Trophoblast cell (in vitro differentiated cells and primary cell): ENCODE measurements around the gene BEGAIN.
A peak's percentile ranks its signal among the peaks of the same experiment; 100 is the strongest.

Experiments used
- DNase-seq, 2 donors: peaks; one replicate each; pipeline ENCODE4 v3.0.0-alpha.2; 2016
- H2AFZ ChIP-seq: 2 replicates; pipeline ENCODE4 v1.6.1; 2013; ENCODE audit warnings: low read length, moderate library complexity, mild to moderate bottlenecking; ENCODE audit not compliant: insufficient read depth, poor library complexity
- H2AK5ac ChIP-seq: 2 replicates; pipeline ENCODE4 v1.6.1; 2013; ENCODE audit warnings: mild to moderate bottlenecking, low read length
- H2BK120ac ChIP-seq: 2 replicates; pipeline ENCODE4 v1.6.1; 2013; ENCODE audit warnings: low read length, mild to moderate bottlenecking, moderate library complexity; ENCODE audit not compliant: insufficient read depth, poor library complexity
- H2BK12ac ChIP-seq: 2 replicates; pipeline ENCODE4 v1.6.1; 2013; ENCODE audit warnings: mild to moderate bottlenecking, low read length, moderate library complexity
- H2BK5ac ChIP-seq: 2 replicates; pipeline ENCODE4 v1.6.1; 2013; ENCODE audit warnings: low read length, low read depth, moderate library complexity, mild to moderate bottlenecking; ENCODE audit not compliant: poor library complexity
- H3K14ac ChIP-seq: 2 replicates; pipeline ENCODE4 v1.6.1; 2013; ENCODE audit warnings: mild to moderate bottlenecking, low read length
- H3K18ac ChIP-seq: 2 replicates; pipeline ENCODE4 v1.6.1; 2013; ENCODE audit warnings: mild to moderate bottlenecking, low read length
- H3K23ac ChIP-seq: 2 replicates; pipeline ENCODE4 v1.6.1; 2013; ENCODE audit warnings: low read length
- H3K27ac ChIP-seq: 2 replicates; pipeline ENCODE4 v1.5.1; 2013; ENCODE audit warnings: low read depth, mild to moderate bottlenecking, inconsistent platforms, low read length, moderate library complexity
- H3K27me3 ChIP-seq: 2 replicates; pipeline ENCODE4 v1.6.1; 2013; ENCODE audit warnings: inconsistent platforms, mild to moderate bottlenecking, low read length, moderate library complexity; ENCODE audit not compliant: insufficient read depth
- H3K36me3 ChIP-seq, 2 experiments: 1 replicate in 1 of 2; 2 replicates in 1 of 2; pipeline ENCODE4 v1.6.1; 2013; ENCODE audit warnings: low read length in 2 of 2, mild to moderate bottlenecking in 2 of 2, moderate library complexity in 1 of 2; ENCODE audit not compliant: insufficient read depth in 2 of 2, control insufficient read depth in 1 of 2
- H3K4ac ChIP-seq: 2 replicates; pipeline ENCODE4 v1.6.1; 2013; ENCODE audit warnings: low read depth, mild to moderate bottlenecking, low read length, moderate library complexity
- H3K4me1 ChIP-seq, 2 experiments: 1 replicate in 1 of 2; 2 replicates in 1 of 2; pipeline ENCODE4 v1.6.1; 2013; ENCODE audit warnings: low read length in 2 of 2, mild to moderate bottlenecking in 2 of 2, moderate library complexity in 1 of 2; ENCODE audit not compliant: insufficient read depth in 2 of 2, control insufficient read depth in 1 of 2
- H3K4me2 ChIP-seq: 2 replicates; pipeline ENCODE4 v1.6.1; 2013; ENCODE audit warnings: inconsistent platforms, mild to moderate bottlenecking, low read length, moderate library complexity
- H3K4me3 ChIP-seq: 2 replicates; pipeline ENCODE4 v1.5.1; 2013; ENCODE audit warnings: mild to moderate bottlenecking, low read depth, low read length, inconsistent platforms
- H3K79me1 ChIP-seq: one replicate; pipeline ENCODE4 v1.6.1; 2013; ENCODE audit warnings: low read length
- H3K79me2 ChIP-seq: 2 replicates; pipeline ENCODE4 v1.6.1; 2013; ENCODE audit warnings: low read length, mild to moderate bottlenecking; ENCODE audit not compliant: control insufficient read depth, insufficient read depth, poor library complexity
- H3K9ac ChIP-seq: 2 replicates; pipeline ENCODE4 v1.6.1; 2013; ENCODE audit warnings: mild to moderate bottlenecking, low read length
- H3K9me3 ChIP-seq: 2 replicates; pipeline ENCODE4 v1.6.1; 2013; ENCODE audit warnings: low read depth, mild to moderate bottlenecking, control low read depth, inconsistent platforms, low read length; ENCODE audit not compliant: insufficient read depth
- H4K12ac ChIP-seq: 2 replicates; pipeline ENCODE4 v1.6.1; 2013; ENCODE audit warnings: low read depth, mild to moderate bottlenecking, low read length, moderate library complexity
- H4K8ac ChIP-seq: 2 replicates; pipeline ENCODE4 v1.6.1; 2013; ENCODE audit warnings: low read depth, mild to moderate bottlenecking, low read length, moderate library complexity
- H4K91ac ChIP-seq: one replicate; pipeline ENCODE4 v1.6.1; 2013; ENCODE audit warnings: low read depth, mild to moderate bottlenecking, low read length, moderate library complexity
- WGBS: extraction: QIAGEN DNeasy Blood & Tissue Kit; methylation state at CpG from one replicate; pipeline ENCODE4 v1.1.7; 2013; ENCODE audit warnings: missing lambda C conversion rate; ENCODE audit not compliant: insufficient read length, insufficient coverage; ENCODE audit errors: extremely low coverage; 5-methylcytosine and 5-hydroxymethylcytosine counted together

BEGAIN gene

GRCh38 chr14:100542619-100543205 is 44.5 kb downstream of the BEGAIN start:
- Histone ChIP-seq H3K23ac (no peak overlapping the region), H2BK120ac (no peak overlapping the region), H3K4ac (no peak overlapping the region), H3K18ac (no peak overlapping the region), H2AK5ac (no peak overlapping the region), H3K27me3 (no peaks in the 10 kb centered on the region), H3K4me1 (peaks cover 0 to 5% of the 10 kb centered on the region in 2 experiments), H4K8ac (no peak overlapping the region), H3K14ac (no peak overlapping the region), H3K27ac (no peak overlapping the region), H2AFZ (no peak overlapping the region), H3K36me3 (no peaks in the 10 kb centered on the region), H3K9me3 (peaks cover 1% of the 10 kb centered on the region), H2BK5ac (no peak overlapping the region), H4K12ac (no peak overlapping the region), H4K91ac (no peak overlapping the region), H3K79me1 (no peaks in the 10 kb centered on the region), H3K9ac (no peak overlapping the region), H3K4me2 (no peak overlapping the region), H3K79me2 (no peaks in the 10 kb centered on the region), H3K4me3 (no peak overlapping the region), H2BK12ac (no peak overlapping the region)
- DNase-seq: no peak
- no CpG with 5 or more reads among the region's 12 CpGs for WGBS

- Histone ChIP-seq H2AK5ac (no peak overlapping the region), H3K9ac (no peak overlapping the region), H3K27me3 (no peaks in the 10 kb centered on the region), H3K4me3 (no peak overlapping the region), H2AFZ (no peak overlapping the region), H3K4me1 (peaks cover 0 to 5% of the 10 kb centered on the region in 2 experiments), H4K91ac (no peak overlapping the region), H3K36me3 (no peaks in the 10 kb centered on the region), H3K18ac (no peak overlapping the region), H3K79me2 (no peaks in the 10 kb centered on the region), H3K4ac (no peak overlapping the region), H4K8ac (no peak overlapping the region), H3K79me1 (no peaks in the 10 kb centered on the region), H2BK12ac (no peak overlapping the region), H2BK5ac (no peak overlapping the region), H4K12ac (no peak overlapping the region), H3K9me3 (peaks cover 1% of the 10 kb centered on the region), H3K27ac (no peak overlapping the region), H3K14ac (no peak overlapping the region), H3K4me2 (no peak overlapping the region), H3K23ac (no peak overlapping the region), H2BK120ac (no peak overlapping the region)
- no peak for DNase-seq
- no CpG with 5 or more reads among the region's 24 CpGs for WGBS
Measured at GRCh38 chr14:100541621-100542560, 45.3 kb downstream of the BEGAIN start.

GRCh38 chr14:100540926-100541620 is 46.1 kb downstream of the BEGAIN start:
- no CpG with 5 or more reads among the region's 18 CpGs for WGBS
- no peak overlapping the region for H3K9ac ChIP-seq

DNA sequence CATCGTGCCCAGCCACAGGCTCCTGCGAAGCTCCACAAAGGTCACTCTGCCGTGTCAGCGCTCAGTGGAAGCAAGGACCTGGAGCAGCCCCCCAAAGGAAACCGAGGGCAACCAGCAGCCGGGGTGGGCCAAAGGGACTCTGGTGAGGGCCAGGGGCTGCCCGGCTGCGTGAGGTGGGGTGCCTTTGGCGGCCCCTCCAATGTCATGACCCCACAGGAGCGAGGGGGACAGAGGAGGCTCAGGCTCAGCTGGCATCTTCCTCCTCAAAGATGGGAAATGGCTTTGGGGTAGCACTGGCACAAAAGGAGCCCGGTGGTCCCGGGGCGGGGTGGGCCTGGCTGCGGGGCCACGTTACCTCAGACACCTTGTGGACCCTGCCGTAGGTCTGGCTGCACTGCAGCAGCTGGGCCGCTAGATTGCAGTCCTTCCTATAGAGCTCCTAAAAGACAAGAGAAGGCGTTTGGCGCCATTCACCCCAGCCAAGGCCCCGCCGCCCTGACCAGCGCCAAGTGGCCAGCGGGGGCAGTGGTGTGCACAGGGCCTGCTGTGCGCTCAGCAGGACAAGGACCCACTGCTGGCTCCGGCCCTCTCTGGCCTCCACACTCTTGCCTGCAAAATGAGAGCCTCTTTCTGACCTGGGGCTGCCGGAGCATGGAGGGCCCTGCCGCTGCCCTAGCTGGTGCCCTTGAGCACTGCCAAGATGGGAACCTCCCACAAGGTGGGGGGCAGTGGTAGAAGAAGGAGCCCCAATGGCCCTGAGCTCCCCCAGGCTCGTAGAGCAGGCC is 46.9 kb downstream of the BEGAIN start:
- Histone ChIP-seq H2AFZ (no peak overlapping the region), H4K8ac (no peak overlapping the region), H2BK5ac (no peak overlapping the region), H3K9me3 (peaks cover 1% of the 10 kb centered on the region), H4K12ac (no peak overlapping the region), H3K18ac (no peak overlapping the region), H3K4ac (no peak overlapping the region), H3K79me1 (no peaks in the 10 kb centered on the region), H3K4me1 (no peaks in the 10 kb centered on the region), H3K27me3 (no peaks in the 10 kb centered on the region), H3K79me2 (no peaks in the 10 kb centered on the region), H3K36me3 (no peaks in the 10 kb centered on the region), H2AK5ac (no peak overlapping the region), H3K27ac (no peak overlapping the region), H4K91ac (no peak overlapping the region), H3K4me3 (no peak overlapping the region), H3K4me2 (no peak overlapping the region), H3K9ac (no peak overlapping the region), H2BK12ac (no peak overlapping the region), H3K14ac (no peak overlapping the region), H3K23ac (no peak overlapping the region), H2BK120ac (no peak overlapping the region)
- peak in 1 of 2 donors; percentile 41 for DNase-seq
- no CpG with 5 or more reads among the region's 28 CpGs for WGBS

More at GRCh38 chr14:100540926-100541620, 46.1 kb downstream of the BEGAIN start:
- Histone ChIP-seq H3K4ac (no peak overlapping the region), H2BK5ac (no peak overlapping the region), H2BK12ac (no peak overlapping the region), H3K79me1 (no peaks in the 10 kb centered on the region), H3K27me3 (no peaks in the 10 kb centered on the region), H3K23ac (no peak overlapping the region), H3K18ac (no peak overlapping the region), H4K12ac (no peak overlapping the region), H3K4me1 (no peaks in the 10 kb centered on the region), H3K4me3 (no peak overlapping the region), H3K27ac (no peak overlapping the region), H3K36me3 (no peaks in the 10 kb centered on the region), H2AFZ (no peak overlapping the region), H2BK120ac (no peak overlapping the region), H3K4me2 (no peak overlapping the region), H4K8ac (no peak overlapping the region), H3K9me3 (peaks cover 1% of the 10 kb centered on the region), H2AK5ac (no peak overlapping the region), H4K91ac (no peak overlapping the region), H3K14ac (no peak overlapping the region), H3K79me2 (no peaks in the 10 kb centered on the region)
- DNase-seq: no peak
